Measurements from ENCODE around the gene HCRTR2. TPM values are rescaled to one million over a fixed set of nuclear protein-coding genes. Genes with fewer than 3 reads are reported as not detected.

HCRTR2 gene
- total RNA-seq, 6 experiments from 2014 or later, result not detected

DNA sequence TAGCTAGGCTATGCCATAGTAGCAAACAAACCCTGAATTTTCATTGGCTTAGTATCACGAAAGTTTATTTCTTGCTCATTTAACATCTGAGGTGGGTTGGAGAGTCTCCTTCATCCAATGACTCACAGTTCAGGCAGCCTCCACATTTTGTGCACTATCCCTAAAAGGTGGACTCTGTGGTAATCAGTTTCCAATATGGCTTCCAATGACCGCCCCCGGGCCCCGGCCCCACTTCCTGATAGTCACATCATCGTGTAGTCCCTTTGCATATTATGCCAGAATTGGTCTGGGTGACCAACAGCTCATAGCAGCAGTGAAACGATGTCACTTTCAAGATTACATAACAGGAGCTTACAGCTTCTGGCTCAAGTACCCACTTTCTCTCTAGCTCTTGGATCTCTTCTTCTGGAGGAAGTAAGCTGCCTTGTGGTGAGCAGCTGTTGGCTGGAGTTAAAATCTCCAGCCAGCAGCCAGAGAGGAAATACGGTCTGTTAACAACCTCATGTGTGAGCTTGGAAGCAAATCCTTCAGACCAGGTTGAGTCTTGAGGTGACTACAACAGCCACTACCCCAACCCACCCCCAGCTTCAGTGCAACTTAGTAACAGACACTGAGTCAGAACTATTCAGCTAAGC lies 7.8 kb downstream of the HCRTR2 start:
- ATAC-seq (no peak), DNase-seq (no peak)
- no peaks in the 10 kb centered on the region for H3K27me3 ChIP-seq
- H3K9me3 ChIP-seq, result no peaks in the 10 kb centered on the region
- H3K36me3 ChIP-seq, result no peaks in the 10 kb centered on the region
- H3K4me1 ChIP-seq, result no peaks in the 10 kb centered on the region
- 29% methylated on average over 6 of the region's 7 CpGs for WGBS (ENCODE audit: insufficient coverage, low coverage, low lambda C conversion rate, missing lambda C conversion rate)
- H3K27ac ChIP-seq, result no peak overlapping the region
- TF ChIP-seq POLR2A (IDR thresholded peaks at IDR 0.05), result no peak
- TF ChIP-seq, protein P1, sequence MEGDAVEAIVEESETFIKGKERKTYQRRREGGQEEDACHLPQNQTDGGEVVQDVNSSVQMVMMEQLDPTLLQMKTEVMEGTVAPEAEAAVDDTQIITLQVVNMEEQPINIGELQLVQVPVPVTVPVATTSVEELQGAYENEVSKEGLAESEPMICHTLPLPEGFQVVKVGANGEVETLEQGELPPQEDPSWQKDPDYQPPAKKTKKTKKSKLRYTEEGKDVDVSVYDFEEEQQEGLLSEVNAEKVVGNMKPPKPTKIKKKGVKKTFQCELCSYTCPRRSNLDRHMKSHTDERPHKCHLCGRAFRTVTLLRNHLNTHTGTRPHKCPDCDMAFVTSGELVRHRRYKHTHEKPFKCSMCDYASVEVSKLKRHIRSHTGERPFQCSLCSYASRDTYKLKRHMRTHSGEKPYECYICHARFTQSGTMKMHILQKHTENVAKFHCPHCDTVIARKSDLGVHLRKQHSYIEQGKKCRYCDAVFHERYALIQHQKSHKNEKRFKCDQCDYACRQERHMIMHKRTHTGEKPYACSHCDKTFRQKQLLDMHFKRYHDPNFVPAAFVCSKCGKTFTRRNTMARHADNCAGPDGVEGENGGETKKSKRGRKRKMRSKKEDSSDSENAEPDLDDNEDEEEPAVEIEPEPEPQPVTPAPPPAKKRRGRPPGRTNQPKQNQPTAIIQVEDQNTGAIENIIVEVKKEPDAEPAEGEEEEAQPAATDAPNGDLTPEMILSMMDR (IDR thresholded peaks at IDR 0.05), result no peak
- H3K4me3 ChIP-seq, result no peak overlapping the region
- intact Hi-C loops (cut with DNase I), result no loop called here

DNA sequence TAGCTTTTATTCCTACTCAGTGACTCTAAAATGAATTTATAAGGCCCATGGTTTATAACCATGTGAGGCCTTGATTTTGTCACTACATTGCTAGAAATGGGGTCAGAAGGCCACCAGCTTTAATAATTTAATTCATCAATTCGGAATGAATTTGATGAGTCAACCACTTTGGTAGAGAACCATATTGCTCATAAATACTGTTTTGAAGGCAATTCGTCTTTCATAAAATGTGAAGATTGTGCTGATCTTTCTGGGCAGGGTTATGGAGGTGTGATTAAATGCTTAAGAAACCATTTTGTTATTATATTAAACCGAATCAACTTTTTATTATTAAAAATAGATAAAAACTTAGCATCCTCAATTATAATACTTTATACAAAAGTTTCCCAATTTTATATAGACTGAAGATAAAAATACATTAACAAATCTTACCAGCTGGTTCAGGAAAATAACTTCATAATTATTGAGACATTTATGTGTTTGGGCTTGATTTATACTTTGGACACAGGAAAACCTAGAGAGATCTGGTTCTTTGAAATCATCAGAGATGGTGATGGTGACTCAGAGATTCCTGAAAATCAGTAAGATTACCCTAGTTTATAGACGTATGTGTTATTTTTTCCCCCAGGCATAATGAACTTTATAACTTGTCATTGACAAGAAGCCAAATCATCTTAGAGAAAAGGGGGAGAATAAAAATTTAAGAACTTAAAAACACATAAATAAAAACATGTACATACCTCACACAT lies 10.6 kb downstream of the HCRTR2 start:
- no peaks in the 10 kb centered on the region for H3K9me3 ChIP-seq
- no peaks in the 10 kb centered on the region for H3K4me1 ChIP-seq
- H3K27ac ChIP-seq, result no peak overlapping the region
- H3K27me3 ChIP-seq, result no peaks in the 10 kb centered on the region
- no peak for TF ChIP-seq POLR2A (IDR thresholded peaks at IDR 0.05)
- TF ChIP-seq, protein P1 (IDR thresholded peaks at IDR 0.05), result no peak
- no peaks in the 10 kb centered on the region for H3K36me3 ChIP-seq
- intact Hi-C loops (cut with DNase I), result no loop called here
- no peak overlapping the region for H3K4me3 ChIP-seq
- ATAC-seq (no peak), DNase-seq (no peak)
- WGBS (ENCODE audit: insufficient coverage, low coverage, low lambda C conversion rate, missing lambda C conversion rate), result 27% methylated on average over 4 of the region's 4 CpGs

DNA sequence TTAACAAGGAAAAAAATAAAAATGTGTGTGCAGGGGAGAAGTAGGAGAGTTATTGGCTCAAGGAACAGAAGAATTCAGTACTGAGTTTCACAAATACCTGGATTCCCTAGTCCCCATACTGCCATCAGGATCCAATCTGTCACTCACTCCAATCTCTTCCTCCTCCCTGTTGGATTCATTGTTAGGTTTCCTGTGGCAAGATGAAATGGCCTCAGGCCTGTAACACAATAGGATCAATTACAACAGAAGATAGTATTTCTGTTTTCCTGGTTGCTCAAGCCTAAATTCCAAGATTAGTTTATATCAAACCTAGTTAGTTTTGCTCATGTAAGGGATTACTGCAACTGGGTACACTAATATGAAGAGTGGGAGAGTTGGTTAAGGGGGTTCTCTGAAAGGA lies 24.4 kb downstream of the HCRTR2 start:
- Histone ChIP-seq H3K27me3 (no peaks in the 10 kb centered on the region), H3K9me3 (no peaks in the 10 kb centered on the region), H3K4me3 (no peak overlapping the region), H3K36me3 (no peaks in the 10 kb centered on the region), H3K27ac (no peak overlapping the region), H3K4me1 (no peaks in the 10 kb centered on the region)
- intact Hi-C loops (cut with DNase I), result no loop called here
- ATAC-seq, result no peak
- TF ChIP-seq POLR2A (IDR thresholded peaks at IDR 0.05), result no peak
- TF ChIP-seq, protein P1 (IDR thresholded peaks at IDR 0.05), result no peak
- DNase-seq, result no peak

DNA sequence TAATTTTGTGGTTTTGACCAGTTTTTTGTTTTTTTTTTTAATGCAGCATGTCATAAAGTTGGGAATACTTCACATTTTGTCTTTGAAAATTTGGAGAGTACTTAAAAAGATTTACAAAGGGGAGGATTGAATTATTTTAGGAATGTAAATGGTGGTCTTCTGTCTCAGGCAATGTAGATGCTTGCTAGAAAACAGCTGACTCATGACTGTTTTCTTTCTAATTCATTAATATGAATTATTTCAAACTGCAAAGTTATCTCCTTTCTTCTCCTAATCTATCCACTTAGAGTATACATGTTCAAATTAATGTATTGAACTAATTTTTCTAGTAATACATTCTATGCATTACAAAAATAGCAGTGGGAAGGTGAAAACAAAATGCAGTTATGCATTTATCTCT lies 24.9 kb downstream of the HCRTR2 start:
- H3K9me3 ChIP-seq, result no peaks in the 10 kb centered on the region
- ATAC-seq (no peak), DNase-seq (no peak)
- no peaks in the 10 kb centered on the region for H3K36me3 ChIP-seq
- no peak overlapping the region for H3K27ac ChIP-seq
- no peaks in the 10 kb centered on the region for H3K4me1 ChIP-seq
- no peak overlapping the region for H3K4me3 ChIP-seq
- no peak for TF ChIP-seq POLR2A (IDR thresholded peaks at IDR 0.05)
- TF ChIP-seq, protein P1 (IDR thresholded peaks at IDR 0.05), result no peak
- intact Hi-C loops (cut with DNase I), result no loop called here
- H3K27me3 ChIP-seq, result no peaks in the 10 kb centered on the region
